IPS-18c (cell line): ENCODE results near the gene SKI.

Experiments
- H3K4me3 ChIP-seq: 2 replicates; pipeline ENCODE4 v1.7.0; 2013; ENCODE audit warnings: low read depth, mild to moderate bottlenecking, low read length, moderate library complexity; ENCODE audit not compliant: insufficient read depth
- H3K9me3 ChIP-seq: one replicate; pipeline ENCODE4 v1.6.1; 2013; ENCODE audit warnings: mild to moderate bottlenecking, low read length, moderate library complexity; ENCODE audit not compliant: control insufficient read depth, insufficient read depth

SKI gene

DNA sequence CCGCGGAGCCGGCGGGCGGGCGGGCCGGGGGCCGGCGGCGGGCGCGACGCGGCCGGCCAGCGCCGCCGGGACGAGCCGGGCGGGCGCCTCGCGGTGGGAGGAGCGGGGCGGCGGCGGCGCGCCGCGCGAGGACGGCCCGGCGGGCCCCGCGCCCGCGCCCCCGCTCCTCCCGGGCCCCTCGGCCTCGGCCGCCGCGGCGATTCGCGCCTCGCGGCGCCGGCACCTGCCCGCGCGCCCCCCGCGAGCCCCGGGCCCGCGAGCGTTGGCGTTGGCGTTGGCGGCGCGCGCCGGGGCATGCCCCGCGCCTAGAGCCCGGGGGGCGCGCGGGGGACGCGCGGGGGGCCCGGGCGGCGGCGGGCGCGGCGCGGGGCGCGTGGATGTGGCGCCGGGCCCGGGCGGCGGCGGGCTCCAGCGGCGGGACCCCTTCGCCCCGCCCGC, at the start of gene SKI:
Gene SKI, plus strand, starts transcription at position 163 of the 438 bp plus-strand sequence. CDS start 448 bp downstream, outside the sequence.
- peak within 1 kb of the TSS; percentile 82 for H3K4me3 ChIP-seq

DNA sequence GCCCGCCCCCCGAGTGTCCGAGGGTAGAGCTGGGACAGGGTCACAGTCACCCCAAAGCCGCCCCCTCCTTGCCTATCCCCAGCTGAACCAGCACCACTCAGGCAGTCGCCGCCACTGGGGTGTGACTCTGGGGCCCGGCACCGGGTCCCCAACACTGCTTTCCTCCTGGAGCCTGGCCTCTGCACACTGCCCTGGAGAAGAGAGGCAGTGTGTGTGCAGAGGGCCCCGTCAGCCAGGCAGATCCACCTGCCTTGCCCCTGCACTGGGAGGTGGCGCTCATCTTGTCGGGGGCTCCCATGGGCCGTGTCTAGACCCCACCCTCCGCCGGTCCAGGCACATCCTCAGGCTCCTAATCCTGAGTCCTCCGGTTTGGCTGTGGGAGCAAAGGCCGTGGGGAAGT, 49.2 kb upstream of the SKI start:
- peaks cover 2% of the 10 kb centered on the region for H3K9me3 ChIP-seq
- H3K4me3 ChIP-seq = no peak overlapping the region

More for the DNA sequence above, at the start of gene SKI:
- H3K9me3 ChIP-seq = peaks cover 2% of the 10 kb centered on the region

DNA sequence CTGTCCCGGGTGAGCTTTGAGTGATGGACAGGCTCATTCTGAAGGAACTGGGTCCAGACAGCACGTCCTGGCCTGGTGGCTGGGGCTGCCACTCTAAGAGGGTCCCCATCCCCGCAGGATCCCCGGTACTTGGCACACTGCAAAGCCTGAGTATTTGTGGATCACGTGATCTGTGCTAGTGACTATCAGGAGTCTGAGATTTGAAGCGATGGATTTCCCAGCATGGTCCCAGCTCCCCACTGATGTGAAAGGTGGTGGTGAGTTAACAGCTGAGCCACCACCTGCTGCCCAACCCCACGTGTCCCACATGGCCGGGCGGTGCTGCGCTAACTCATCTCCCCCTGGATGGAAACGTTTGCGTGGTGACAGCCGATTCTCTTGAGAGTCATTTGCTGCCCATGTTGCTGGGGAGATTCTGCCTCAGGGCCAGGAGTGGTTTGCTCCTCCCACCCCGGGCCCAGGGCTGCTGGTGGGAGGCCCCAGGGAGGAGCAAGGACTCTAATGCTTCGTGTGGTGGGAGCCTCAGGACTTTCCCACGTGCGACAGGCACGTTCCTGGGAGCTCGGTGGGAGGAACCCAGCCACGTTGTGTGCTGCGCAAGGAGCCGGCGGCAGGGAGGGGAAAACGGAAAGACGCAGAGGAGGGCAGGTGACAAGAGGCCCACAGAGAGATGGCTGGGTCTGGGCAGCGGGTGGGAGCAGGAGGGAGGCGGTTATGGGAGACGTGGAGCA, 48.7 kb upstream of the SKI start:
- H3K4me3 ChIP-seq = no peak overlapping the region
- peaks cover 4% of the 10 kb centered on the region for H3K9me3 ChIP-seq

DNA sequence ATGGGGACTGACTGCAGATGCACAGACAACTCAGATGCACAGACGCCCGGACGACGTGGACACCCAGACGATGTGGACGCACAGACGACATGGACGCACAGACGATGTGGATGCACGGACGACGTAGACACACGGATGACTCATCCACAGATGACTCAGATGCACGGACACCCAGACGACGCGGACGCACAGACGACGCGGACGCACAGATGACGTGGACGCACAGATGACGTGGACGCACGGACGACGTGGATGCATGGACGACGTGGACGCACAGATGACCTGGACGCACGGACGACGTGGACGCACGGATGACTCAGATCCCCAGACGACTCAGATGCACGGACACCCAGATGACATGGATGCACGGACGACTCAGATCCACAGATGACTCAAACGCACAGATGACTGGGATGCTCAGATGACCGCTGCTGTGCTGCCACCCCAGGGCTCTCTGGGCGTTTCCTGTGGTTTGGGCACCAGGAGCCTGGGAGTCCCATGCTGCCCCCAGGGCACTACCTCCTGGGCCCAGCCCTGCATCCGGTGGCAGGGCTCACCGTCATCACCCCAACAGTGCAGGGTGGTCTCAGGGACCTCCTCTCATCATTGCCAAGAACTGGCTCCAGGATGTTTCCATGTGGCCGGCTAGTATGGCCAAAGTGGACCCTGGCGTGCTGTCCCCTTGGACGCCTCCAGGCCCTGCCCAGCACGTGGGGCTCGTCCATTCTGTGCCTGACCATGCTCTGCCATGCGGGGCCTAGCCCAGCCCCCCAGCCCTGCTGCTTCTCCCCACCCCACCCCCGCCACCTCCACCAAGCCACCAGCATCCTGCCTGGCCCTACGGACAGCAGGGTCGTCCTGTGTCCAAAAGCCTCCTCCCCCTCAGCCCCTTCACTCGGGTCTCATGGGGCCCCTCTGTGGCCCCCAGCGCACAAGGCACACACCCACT, 47.5 kb upstream of the SKI start:
- Histone ChIP-seq H3K9me3 (peaks cover 4% of the 10 kb centered on the region), H3K4me3 (no peak overlapping the region)

DNA sequence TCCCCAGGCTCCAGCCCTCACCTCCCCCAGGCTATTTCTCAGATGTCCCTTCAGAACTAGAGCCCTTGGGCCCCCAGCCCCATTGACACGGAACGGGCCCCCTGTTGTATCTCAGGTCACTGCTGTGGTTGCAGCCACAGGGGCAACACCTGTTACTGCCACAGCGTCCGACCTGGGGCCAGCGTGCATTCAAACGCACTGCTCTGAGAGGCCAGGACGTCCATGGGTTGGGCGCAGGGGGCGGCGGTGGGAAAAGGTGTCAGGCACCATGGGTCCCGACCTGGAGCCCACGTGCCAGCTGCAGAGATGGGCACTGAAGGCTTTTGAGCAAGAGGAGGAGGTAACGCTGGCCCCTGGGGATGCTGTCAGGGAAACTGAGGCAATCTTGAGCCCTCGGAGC, 46.8 kb upstream of the SKI start:
- Histone ChIP-seq H3K4me3 (no peak overlapping the region), H3K9me3 (peaks cover 4% of the 10 kb centered on the region)

DNA sequence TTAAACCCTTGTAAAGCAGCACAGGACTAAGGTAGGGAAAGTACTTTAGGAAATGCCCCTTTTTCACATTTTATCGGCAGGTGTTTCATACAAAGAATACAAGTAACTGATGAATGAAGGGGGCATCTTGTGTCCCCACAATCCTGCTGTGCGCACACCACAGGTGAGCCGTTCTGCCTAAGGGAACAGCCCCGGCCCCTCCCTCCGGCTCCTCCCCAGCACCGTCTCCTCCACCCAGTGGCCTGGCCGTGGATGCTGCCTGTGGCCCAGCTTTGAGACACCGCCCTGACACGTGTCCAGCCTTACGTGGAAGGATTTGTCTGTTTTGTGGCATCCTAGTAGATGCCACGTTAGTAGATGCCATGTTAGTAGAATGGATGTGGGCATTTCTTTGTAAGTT, 46.4 kb upstream of the SKI start:
- H3K4me3 ChIP-seq = no peak overlapping the region
- H3K9me3 ChIP-seq = peaks cover 4% of the 10 kb centered on the region

DNA sequence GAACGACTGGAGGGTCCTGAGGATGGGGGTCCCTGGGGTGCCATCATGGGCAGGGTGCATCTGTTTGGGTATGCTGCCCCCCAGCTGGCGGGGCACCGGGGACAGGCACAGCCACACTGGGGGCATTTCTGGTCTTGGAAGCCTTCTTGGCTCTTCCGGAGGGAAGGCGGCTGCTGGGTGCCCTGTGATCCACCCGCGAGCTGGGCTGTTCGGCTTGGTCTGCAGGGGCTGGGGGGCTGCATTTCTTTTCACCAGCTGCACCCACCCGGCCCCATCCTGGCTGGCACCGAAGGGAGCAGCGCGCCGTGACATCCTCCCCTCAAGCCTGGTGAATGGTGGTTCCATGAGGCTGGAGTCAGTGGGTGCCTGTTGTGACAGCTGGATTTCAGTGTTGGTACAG, 45.7 kb upstream of the SKI start:
- H3K9me3 ChIP-seq = peaks cover 4% of the 10 kb centered on the region
- no peak overlapping the region for H3K4me3 ChIP-seq

DNA sequence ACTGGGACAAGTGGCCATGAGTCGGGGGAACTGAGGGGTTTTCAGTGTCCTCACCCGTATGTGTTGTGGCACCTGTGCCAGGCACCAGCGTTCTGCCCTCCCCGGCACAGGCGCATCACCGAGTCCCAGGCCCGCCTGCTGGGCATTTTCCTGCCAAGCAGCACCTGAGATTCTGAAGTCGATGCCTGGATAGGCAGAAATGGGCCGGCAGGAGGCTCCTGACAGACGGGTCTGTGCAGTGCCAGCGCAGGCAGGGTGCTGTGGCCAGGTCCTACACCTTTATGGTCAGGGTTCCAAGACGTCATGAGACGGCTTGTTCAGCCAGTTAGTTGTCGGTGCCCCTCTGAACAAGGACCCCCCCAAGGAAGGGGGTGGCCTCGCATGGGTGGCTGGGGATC, 44.2 kb upstream of the SKI start:
- Histone ChIP-seq H3K4me3 (no peak overlapping the region), H3K9me3 (peaks cover 2% of the 10 kb centered on the region)

DNA sequence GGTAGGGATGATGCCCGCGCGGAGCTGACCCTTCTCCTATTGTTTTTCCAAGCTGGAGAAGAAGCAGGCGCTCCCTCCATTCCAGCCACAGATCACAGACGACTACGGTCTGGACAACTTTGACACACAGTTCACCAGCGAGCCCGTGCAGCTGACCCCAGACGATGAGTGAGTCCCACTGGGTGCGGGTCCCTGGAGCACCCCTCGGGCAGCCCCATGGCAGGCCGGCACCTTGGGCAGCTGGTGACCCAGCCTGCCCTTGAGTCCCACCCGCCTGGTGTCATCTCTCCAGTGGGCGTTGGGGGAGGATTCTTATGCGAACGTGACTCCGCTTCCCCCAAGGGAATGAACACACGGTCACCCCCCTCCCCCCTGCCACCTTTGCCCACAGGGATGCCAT, 43.6 kb upstream of the SKI start:
- H3K4me3 ChIP-seq = no peak overlapping the region
- H3K9me3 ChIP-seq = peaks cover 2% of the 10 kb centered on the region

DNA sequence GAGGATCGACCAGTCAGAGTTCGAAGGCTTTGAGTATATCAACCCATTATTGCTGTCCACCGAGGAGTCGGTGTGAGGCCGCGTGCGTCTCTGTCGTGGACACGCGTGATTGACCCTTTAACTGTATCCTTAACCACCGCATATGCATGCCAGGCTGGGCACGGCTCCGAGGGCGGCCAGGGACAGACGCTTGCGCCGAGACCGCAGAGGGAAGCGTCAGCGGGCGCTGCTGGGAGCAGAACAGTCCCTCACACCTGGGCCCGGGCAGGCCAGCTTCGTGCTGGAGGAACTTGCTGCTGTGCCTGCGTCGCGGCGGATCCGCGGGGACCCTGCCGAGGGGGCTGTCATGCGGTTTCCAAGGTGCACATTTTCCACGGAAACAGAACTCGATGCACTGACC, 43.2 kb upstream of the SKI start:
- H3K4me3 ChIP-seq = no peak overlapping the region
- peaks cover 2% of the 10 kb centered on the region for H3K9me3 ChIP-seq

DNA sequence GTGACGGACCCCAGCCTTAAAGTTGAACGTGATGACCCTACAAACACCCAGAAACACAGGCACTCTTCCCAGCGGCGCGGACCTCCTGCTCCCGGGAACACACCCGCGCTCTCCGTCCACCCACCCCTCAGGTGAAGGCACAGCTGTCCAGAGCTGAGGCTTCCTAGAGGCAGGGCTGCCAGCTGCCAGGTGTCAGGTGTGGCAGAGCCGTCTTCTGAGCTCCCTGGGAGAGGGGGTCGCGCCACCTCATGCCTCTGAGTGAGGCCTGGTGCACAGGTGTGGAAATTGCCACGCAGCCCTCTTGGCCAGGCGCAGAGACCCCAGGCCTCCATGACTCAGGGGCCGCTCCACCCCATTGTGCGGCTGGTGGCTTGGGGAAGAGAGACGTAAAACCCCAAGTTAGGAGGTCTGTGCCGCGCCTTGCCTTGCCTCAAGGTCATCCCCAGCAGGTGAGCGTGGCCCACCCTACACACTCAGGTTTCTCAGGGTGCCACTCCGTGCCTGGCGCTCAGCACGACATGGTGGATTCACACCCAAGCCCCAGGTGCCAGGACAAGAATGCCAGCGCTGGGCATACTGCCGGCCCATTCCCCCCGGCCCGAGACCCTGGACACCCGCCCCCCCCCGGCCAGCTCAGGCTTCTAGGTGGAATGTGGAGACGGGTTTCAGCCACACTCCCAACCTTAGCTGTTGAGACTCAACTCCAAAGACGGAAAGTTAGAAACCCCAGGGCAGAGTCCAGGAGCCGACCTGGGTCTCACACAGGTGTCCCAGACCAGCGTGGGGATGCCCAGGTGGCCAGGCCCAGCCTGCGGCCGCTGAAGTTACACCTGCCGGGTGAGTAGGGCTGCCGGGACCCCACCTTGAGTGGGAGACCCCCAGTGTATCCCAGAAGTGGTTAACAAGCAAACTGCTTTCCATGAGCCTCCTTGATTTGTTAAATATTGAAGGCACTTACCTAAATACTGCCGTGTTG, 42.0 kb upstream of the SKI start:
- H3K4me3 ChIP-seq = no peak overlapping the region
- H3K9me3 ChIP-seq = peaks cover 2% of the 10 kb centered on the region

DNA sequence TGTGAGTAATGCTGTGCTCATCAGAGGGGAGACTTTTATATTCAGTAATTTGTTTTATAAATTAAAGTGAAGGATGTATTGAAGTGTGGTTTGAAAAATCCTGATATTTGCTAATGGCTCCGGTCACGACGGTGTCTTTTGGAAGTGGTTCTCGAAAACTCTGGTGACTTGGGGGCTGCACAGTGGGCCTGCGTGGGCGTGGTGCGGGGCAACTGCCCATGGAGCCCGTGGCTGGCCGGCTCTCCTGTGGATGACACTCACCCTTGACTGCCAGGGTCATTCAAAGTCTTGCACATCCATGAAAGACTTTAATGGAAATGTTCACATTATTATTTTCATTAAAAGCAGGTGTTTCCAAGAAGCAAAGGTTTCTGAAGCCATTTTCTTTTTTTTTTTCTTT, 41.2 kb upstream of the SKI start:
- H3K4me3 ChIP-seq = no peak overlapping the region
- H3K9me3 ChIP-seq = peaks cover 2% of the 10 kb centered on the region

DNA sequence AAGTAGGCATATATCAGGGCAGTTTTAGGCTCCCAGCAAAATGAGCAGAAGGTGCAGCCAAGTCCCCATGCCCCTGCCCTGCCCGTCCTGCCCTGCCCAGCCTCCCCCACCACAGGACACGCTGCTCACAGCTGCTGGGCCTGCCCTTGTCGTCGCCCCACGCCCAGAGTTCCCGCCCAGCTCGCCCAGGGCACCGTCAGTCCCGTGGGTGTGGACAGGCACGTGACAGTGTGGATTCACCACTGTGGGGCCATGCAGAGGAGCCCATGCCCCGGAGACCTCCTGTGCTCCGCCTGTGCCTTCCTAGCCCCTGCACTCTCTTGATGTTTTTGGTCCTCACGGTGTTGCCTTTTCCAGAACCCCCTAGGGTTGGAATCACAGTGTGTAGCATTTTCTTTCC, 40.5 kb upstream of the SKI start:
- no peak overlapping the region for H3K4me3 ChIP-seq
- H3K9me3 ChIP-seq = peaks cover 2% of the 10 kb centered on the region

DNA sequence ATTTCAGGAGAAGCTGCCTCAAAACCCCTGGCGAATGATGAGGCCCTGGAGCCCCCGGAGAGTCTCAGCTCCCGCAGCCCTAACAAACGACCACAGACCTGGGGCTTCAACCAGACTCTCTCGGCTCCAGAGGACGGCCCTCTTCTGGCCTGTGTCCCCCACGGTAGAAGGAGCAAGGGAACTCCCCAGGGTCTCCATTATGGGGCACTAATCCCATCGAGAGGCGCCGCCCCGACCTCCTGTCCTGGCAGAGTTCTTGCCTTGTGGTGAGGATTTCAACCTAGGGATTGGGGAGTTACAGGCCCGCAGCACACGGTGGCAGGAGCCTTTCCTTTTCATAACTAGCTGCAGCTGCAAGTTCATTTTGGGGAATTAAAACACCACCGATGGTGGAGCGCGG, 39.8 kb upstream of the SKI start:
- H3K9me3 ChIP-seq = peaks cover 2% of the 10 kb centered on the region
- no peak overlapping the region for H3K4me3 ChIP-seq

DNA sequence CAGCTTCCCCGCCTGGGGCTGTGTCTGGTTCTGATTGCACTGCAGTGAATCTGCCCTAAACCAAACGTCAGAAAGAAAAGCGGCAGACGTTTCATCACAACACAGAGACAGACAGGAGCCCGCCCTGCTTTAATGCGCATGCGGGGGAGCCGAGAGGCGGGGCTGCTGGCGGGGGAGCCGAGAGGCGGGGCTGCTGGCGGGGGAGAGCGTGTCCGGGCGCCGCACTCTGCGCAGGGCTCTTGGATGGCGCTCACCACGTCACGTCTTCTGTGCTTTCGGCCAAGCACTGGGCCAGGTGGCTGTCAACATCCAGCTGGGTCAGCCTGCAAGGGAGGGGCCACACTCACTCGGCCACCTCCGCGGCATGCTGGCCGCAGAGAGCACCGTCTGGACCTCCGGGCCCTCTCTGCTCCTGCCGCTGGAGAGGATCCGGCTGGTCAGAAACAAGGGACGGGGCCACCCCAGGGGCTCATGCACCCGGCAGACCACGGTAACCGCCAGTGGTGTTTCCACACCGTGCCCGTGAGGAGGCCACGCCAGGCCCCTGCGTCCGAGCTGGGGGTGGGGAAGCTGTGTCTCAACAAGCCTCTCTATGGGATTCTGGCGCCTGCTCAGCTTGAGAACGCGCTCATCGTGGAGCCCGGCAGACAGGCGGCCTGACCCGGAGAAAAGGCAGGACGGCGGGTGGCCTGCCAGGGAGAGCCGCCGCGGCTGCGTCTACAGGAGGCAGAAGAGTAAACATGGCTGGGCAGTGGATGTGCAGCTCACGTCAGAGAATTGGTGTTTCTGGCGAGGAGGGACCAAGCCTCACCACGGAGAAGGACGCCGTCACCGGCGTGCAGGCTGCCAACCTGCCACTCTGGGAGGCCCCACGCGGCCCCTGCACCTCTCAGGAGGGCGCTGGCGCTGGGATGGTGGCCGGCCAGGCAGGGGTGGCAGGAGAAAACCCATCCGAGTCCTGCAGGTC, 38.4 kb upstream of the SKI start:
- peak overlapping the region; percentile 41 for H3K4me3 ChIP-seq
- no peaks in the 10 kb centered on the region for H3K9me3 ChIP-seq

DNA sequence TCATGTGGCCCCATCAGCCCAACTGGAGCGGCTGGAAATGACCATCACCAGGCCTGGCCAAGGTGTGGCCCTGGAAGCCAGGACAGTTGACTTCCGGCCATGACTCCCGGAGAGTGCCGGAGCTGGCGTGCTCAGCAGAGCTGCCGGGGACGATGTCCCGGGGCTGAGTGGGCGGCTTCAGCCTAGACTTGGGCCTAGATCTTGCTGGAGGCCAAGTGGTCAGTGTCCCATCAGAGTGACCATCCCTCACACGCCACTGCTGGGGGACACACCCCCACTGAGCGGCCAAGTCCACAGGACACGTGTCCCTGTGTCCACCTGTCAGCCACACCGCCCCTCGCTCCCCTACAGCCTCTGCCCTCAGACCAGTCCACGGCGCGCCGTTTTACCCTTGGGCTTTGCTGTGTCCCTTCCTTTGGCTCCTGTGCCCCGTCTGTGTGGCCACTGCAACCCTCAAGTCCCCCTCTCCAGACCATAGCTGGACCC, 37.6 kb upstream of the SKI start:
- H3K4me3 ChIP-seq = peak overlapping the region; percentile 20; the same call in 1 of the 2 replicates
- no peaks in the 10 kb centered on the region for H3K9me3 ChIP-seq
